K562 (cell line): ENCODE data around the gene SORT1. TPM values are rescaled to one million over a fixed set of nuclear protein-coding genes. Genes with fewer than 3 reads are reported as not detected.
A peak's percentile ranks its signal among the peaks of the same experiment; 100 is the strongest.

ENCODE experiments used
- CCAR2 ChIP-seq: fragments of 200-400 bp; formaldehyde crosslinking; IDR thresholded peaks from 2 replicates; pipeline ENCODE4 v1.6.1; 2017; ENCODE audit warnings: mild to moderate bottlenecking, low read depth, low read length
- CHCHD3 ChIP-seq: fragments of 250-450 bp; sonication (Bioruptor Pico); IDR thresholded peaks from 2 replicates; pipeline ENCODE4 v2.1.2; 2022; ENCODE audit warnings: mild to moderate bottlenecking
- CTBP1 ChIP-seq: fragments of 450-650 bp; IDR thresholded peaks from 2 replicates; pipeline ENCODE4 v1.6.1; 2016; ENCODE audit warnings: borderline replicate concordance
- CXXC5 ChIP-seq: fragments of 250-450 bp; sonication (Bioruptor Pico); IDR thresholded peaks from 2 replicates; pipeline ENCODE4 v1.8.0; 2022; ENCODE audit warnings: inconsistent platforms, mild to moderate bottlenecking, moderate library complexity
- DMBX1 ChIP-seq: fragments of 250-450 bp; sonication (Bioruptor Pico); IDR thresholded peaks from 2 replicates; pipeline ENCODE4 v1.8.0; 2022; ENCODE audit warnings: inconsistent platforms, mild to moderate bottlenecking, moderate library complexity, borderline replicate concordance
- EP300 ChIP-seq: IDR thresholded peaks from 2 replicates; pipeline ENCODE4 v1.6.1; 2012; ENCODE audit warnings: low read length, improper control_type of control experiment
- FOXJ3 ChIP-seq: sonication (generic); formaldehyde crosslinking; IDR thresholded peaks from 2 replicates; pipeline ENCODE4 v1.4.0; 2020; ENCODE audit warnings: mild to moderate bottlenecking, missing genetic modification reagents
- FOXP1 ChIP-seq: sonication (generic); formaldehyde crosslinking; IDR thresholded peaks from 2 replicates; pipeline ENCODE4 v1.8.0; 2022; ENCODE audit warnings: mild to moderate bottlenecking, missing genetic modification reagents
- HDAC1 ChIP-seq, 2 experiments: fragments of 450-650 bp; IDR thresholded peaks; 2 replicates each; pipeline ENCODE4 v1.6.1; 2016 to 2017; ENCODE audit warnings: inconsistent platforms in 1 of 2, mild to moderate bottlenecking in 1 of 2, moderate library complexity in 1 of 2
- HES1 ChIP-seq: fragments of 450-650 bp; IDR thresholded peaks from 2 replicates; pipeline ENCODE4 v1.6.1; 2016; ENCODE audit warnings: low read depth, mild to moderate bottlenecking, moderate library complexity
- MBD2 ChIP-seq: sonication (generic); IDR thresholded peaks from 2 replicates; pipeline ENCODE4 v1.6.1; 2016; ENCODE audit warnings: low read depth, borderline replicate concordance
- MCM3 ChIP-seq: fragments of 450-650 bp; IDR thresholded peaks from 2 replicates; pipeline ENCODE4 v1.6.1; 2016
- MEF2D ChIP-seq: conservative IDR thresholded peaks from 2 replicates; pipeline ENCODE4 v1.6.1; 2016; ENCODE audit warnings: low read depth, missing genetic modification characterization, missing compliant biosample characterization
- NCOR1 ChIP-seq: fragments of 450-650 bp; IDR thresholded peaks from 2 replicates; pipeline ENCODE4 v1.6.1; 2016; ENCODE audit warnings: mild to moderate bottlenecking, moderate library complexity
- NR2C1 ChIP-seq, 2 experiments: fragments of 450-650 bp; IDR thresholded peaks; 2 replicates each; pipeline ENCODE4 v1.6.1; 2017; ENCODE audit warnings: mild to moderate bottlenecking in 2 of 2, antibody characterized with exemption in 1 of 2, inconsistent platforms in 1 of 2, missing compliant biosample characterization in 1 of 2, missing genetic modification characterization in 1 of 2
- PTBP1 ChIP-seq: fragments of 200-400 bp; formaldehyde crosslinking; IDR thresholded peaks from 2 replicates; pipeline ENCODE4 v1.6.1; 2017; ENCODE audit warnings: low read depth, low read length
- SMARCB1 ChIP-seq: IDR thresholded peaks from 2 replicates; pipeline ENCODE4 v1.6.1; 2011; ENCODE audit warnings: improper control_type of control experiment, low read depth; ENCODE audit not compliant: insufficient read length
- SRF ChIP-seq, 2 experiments: fragments of 250-450, 450-650 bp in 1 of 2; sonication (Bioruptor Pico) in 1 of 2; sonication (generic) in 1 of 2; formaldehyde crosslinking; IDR thresholded peaks; 2 replicates each; pipeline versions ENCODE4 v1.5.0 to v1.5.1; 2020 to 2022; ENCODE audit warnings: mild to moderate bottlenecking in 1 of 2, missing genetic modification reagents in 1 of 2
- ZFX ChIP-seq: sonication (generic); formaldehyde crosslinking; IDR thresholded peaks from 2 replicates; pipeline ENCODE4 v1.8.0; 2022; ENCODE audit warnings: mild to moderate bottlenecking, missing genetic modification reagents, moderate library complexity
- ZKSCAN8 ChIP-seq: fragments of 200-800 bp; sonication (Bioruptor generic); IDR thresholded peaks from 2 replicates; pipeline ENCODE4 v1.6.1; 2016; ENCODE audit warnings: missing genetic modification characterization, missing compliant biosample characterization
- polyA plus RNA-seq, 8 experiments: library from polyadenylated mRNA; depleted of rRNA in 4 of 8; stranded (reverse) in 5 of 8; unstranded in 3 of 8; fragments of >200 nt; fragmentation: Nextera tagmentation in 2 of 8; fragmentation: Illumina TruSeq in 1 of 8; extraction: Ambion mirVana in 2 of 8; extraction: Trizol in 1 of 8; gene quantifications; 2 replicates each; pipeline versions ENCODE4 v1.2.1 to v1.2.3, GENCODE V29; 2011 to 2014; ENCODE audit warnings: inconsistent platforms in 1 of 8, missing spikeins in 1 of 8
- total RNA-seq, 7 experiments: library from RNA; depleted of rRNA in 6 of 7; stranded (reverse); fragments of >200 nt in 6 of 7; fragmentation: Illumina TruSeq in 2 of 7; extraction: Trizol in 2 of 7; gene quantifications; 2 replicates each; pipeline versions ENCODE4 v1.2.1 to v1.2.3, GENCODE V29; 2011 to 2021; ENCODE audit warnings: low replicate concordance in 1 of 7
- TF ChIP-seq, protein P1 (sequence below): fragments of 450-650 bp; IDR thresholded peaks from 2 replicates; pipeline ENCODE4 v1.6.1; 2016

The SORT1 gene
- total and polyA plus RNA-seq, 9 of the 15 experiments (the other 6 are each of a cell fraction or from before 2014, with no cell fraction given) = 27.4 to 112 (median 65.0) TPM

GRCh38 chr1:109388884-109389637 is 8.7 kb downstream of the SORT1 start (continued):
- peak; percentile 56; the same call in 1 of the 2 replicates for TF ChIP-seq DMBX1
- TF ChIP-seq EP300 = peak; percentile 66; the same call in 1 of the 2 replicates
- no peak for TF ChIP-seq ZKSCAN8
- no peak for TF ChIP-seq ZFX (CRISPR knock-in tag)
- no peak for TF ChIP-seq CHCHD3 (CRISPR knock-in tag)
- TF ChIP-seq CTBP1 = no peak
- TF ChIP-seq HES1 = no peak
- no peak for TF ChIP-seq NR2C1 (IDR thresholded peaks at IDR 0.05)
- peak; percentile 5; the same call in 1 of the 2 replicates for TF ChIP-seq NR2C1 (tag; IDR thresholded peaks at IDR 0.05)
- TF ChIP-seq HDAC1 (IDR thresholded peaks at IDR 0.05) = peak in 1 of 2 experiments; percentile 39; a peak in 1 of 4 replicates
- TF ChIP-seq MCM3 = no peak
- no peak for TF ChIP-seq CCAR2
- TF ChIP-seq CXXC5 (CRISPR knock-in tag) = peak; percentile 8; the same call in 1 of the 2 replicates
- TF ChIP-seq, protein P1, sequence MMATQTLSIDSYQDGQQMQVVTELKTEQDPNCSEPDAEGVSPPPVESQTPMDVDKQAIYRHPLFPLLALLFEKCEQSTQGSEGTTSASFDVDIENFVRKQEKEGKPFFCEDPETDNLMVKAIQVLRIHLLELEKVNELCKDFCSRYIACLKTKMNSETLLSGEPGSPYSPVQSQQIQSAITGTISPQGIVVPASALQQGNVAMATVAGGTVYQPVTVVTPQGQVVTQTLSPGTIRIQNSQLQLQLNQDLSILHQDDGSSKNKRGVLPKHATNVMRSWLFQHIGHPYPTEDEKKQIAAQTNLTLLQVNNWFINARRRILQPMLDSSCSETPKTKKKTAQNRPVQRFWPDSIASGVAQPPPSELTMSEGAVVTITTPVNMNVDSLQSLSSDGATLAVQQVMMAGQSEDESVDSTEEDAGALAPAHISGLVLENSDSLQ = peak; percentile 64
- no peak for TF ChIP-seq PTBP1
- TF ChIP-seq MEF2D (tag) = no peak
- no peak for TF ChIP-seq FOXJ3 (CRISPR knock-in tag)
- 0 out of 4 replicates have a peak, but pooled peaks of 1 of the 2 experiments have one; percentile 57 for TF ChIP-seq SRF (CRISPR knock-in tag; IDR thresholded peaks at IDR 0.05)
- TF ChIP-seq FOXP1 = peak; percentile 11; the same call in 1 of the 2 replicates
- TF ChIP-seq SMARCB1 = no peak
- TF ChIP-seq NCOR1 = peak; percentile 16; the same call in 1 of the 2 replicates
- TF ChIP-seq MBD2 = no peak
